Activated T-cell treated with anti-CD3 and anti-CD28 coated beads, Interleukin-2, amount 50 U/mL, for 1 hour (primary cell): ENCODE results near the gene GNAI2.

ENCODE experiments used
- DNase-seq: peaks from one replicate; pipeline ENCODE4 v3.0.0-alpha.2; 2020

Gene GNAI2

GRCh38 chr3:50235716-50236483 is at the start of gene GNAI2:
TSS of gene GNAI2 (plus strand) at chr3:50236204. CDS start at chr3:50236336, 132 bp downstream.
- peak; percentile 99 for DNase-seq

GRCh38 chr3:50187750-50188149 is 48.3 kb upstream of the GNAI2 start:
- no peak for DNase-seq

GRCh38 chr3:50189274-50189673 is 46.7 kb upstream of the GNAI2 start:
- DNase-seq = no peak

- no peak for DNase-seq
These were observed 46.0 kb upstream of the GNAI2 start for GRCh38 chr3:50189989-50190388.

- DNase-seq = no peak
These were observed 44.9 kb upstream of the GNAI2 start, which contains the start of gene GNAT1 for GRCh38 chr3:50190936-50191660. TSS of gene GNAT1 (plus strand) at chr3:50191610. CDS start at chr3:50191726, 116 bp downstream.

GRCh38 chr3:50192124-50192523 is 43.9 kb upstream of the GNAI2 start:
- no peak for DNase-seq

GRCh38 chr3:50192689-50193141 is 43.3 kb upstream of the GNAI2 start:
- DNase-seq = peak; percentile 93

- DNase-seq = no peak
These were observed 42.7 kb upstream of the GNAI2 start for GRCh38 chr3:50193286-50193685.

GRCh38 chr3:50193746-50194127 is 42.3 kb upstream of the GNAI2 start:
- no peak for DNase-seq

- DNase-seq = peak; percentile 94
These were observed 41.7 kb upstream of the GNAI2 start for GRCh38 chr3:50194128-50194902.

- no peak for DNase-seq
These were observed 41.0 kb upstream of the GNAI2 start for GRCh38 chr3:50194903-50195500.

- DNase-seq = no peak
These were observed 40.3 kb upstream of the GNAI2 start for GRCh38 chr3:50195501-50196252.

- DNase-seq = no peak
These were observed 39.7 kb upstream of the GNAI2 start for GRCh38 chr3:50196253-50196801.

GRCh38 chr3:50201573-50202315 is 34.3 kb upstream of the GNAI2 start:
- DNase-seq = no peak

GRCh38 chr3:50202353-50203112 is 33.5 kb upstream of the GNAI2 start:
- DNase-seq = no peak

GRCh38 chr3:50203113-50203808 is 32.7 kb upstream of the GNAI2 start:
- no peak for DNase-seq

- DNase-seq = no peak
These were observed 31.9 kb upstream of the GNAI2 start for GRCh38 chr3:50203809-50204803.

GRCh38 chr3:50204804-50205412 is 31.1 kb upstream of the GNAI2 start, which contains the start of gene SLC38A3:
TSS of gene SLC38A3 (plus strand) at chr3:50205271. CDS start at chr3:50214200, 8,929 bp downstream.
- DNase-seq = peak; percentile 45
